OCI-M2 (cell line): ENCODE results near the gene NIPSNAP2.
A peak's percentile ranks its signal among the peaks of the same experiment; 100 is the strongest.
"Not testable (repeated sequence)": the region's sequence is repeated elsewhere in the genome, so short reads cannot be mapped to it uniquely, and the experiment has no call there.

Experiments
- DNase-seq: peaks from one replicate; lab custom pipeline; 2025; ENCODE audit not compliant: unreplicated experiment; lab: John Stamatoyannopoulos, UW

The NIPSNAP2 gene

DNA sequence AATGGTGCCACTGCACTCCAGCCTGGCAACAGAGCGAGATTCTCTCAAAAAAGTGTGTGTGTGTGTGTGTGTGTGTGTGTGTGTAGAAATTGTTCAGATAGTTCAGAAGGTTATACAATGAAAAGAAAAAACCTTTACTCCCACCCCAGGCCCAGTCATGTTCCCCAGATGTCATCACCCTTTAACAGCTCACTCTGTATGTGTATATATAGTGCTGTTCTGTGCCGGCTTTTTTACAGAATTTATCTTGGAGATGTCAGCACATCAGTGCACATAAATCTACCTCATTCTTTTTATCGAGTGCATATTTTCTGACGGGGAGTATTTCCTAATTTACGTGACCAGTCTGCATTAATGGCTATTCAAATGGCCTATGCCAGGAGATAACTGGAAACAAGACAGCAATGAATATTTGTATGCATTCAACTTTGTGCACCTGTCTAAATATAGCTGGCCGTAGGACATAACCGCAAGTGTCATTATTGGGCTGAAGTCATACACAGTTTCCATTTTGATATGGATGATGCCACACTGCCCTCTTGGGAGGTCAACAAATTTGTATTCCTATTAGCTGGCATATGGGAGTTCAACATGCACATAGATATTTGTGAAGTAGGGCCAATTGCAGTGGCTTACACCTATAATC, 11.7 kb downstream of the NIPSNAP2 start:
- no peak for DNase-seq

- DNase-seq, result no peak
These were observed 13.4 kb downstream of the NIPSNAP2 start for GRCh38 chr7:55977831-55978230.

GRCh38 chr7:55980266-55980665, 15.9 kb downstream of the NIPSNAP2 start:
- DNase-seq, result no peak

GRCh38 chr7:55983537-55983936, 19.2 kb downstream of the NIPSNAP2 start:
- no peak for DNase-seq

DNA sequence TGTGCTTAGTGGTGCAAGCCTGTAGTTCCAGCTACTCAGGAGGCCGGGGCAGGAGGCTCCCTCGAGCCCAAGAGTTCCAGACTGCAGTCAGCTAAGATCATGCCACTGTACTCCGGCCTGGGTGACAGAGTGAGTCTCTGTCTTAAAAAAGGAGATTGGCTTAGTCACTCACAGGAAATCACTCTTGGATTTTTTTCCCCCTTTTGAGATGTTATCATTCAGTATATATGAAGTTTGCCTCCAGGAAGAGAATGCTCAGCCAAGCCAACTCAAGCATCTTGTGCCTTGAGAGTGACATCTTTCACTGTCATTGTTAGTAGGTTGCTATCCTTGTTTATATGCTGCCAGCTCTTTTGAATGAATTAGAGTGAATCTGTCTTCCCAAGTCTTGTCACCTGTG, 28.0 kb downstream of the NIPSNAP2 start:
- DNase-seq, result no peak

- no peak for DNase-seq
These were observed 32.6 kb downstream of the NIPSNAP2 start for GRCh38 chr7:55996856-55997500.

DNA sequence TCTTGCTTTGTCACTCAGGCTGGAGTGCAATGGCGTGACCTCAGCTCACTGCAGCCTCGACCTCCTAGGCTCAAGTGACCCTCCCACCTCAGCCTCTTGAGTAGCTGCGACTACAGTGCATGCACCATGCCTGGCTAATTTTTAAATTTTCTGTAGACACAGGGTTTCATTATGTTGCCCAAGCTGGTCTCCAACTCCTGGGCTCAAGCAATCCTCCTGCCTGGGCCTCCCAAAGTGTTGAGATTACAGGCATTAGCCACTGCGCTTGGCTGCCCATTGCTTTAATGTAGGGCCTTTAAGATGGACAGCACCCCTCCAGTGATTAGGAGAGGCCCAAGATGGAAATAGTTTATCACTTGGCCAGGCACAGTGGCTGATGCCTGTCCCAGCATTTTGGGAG, 39.4 kb downstream of the NIPSNAP2 start:
- no peak for DNase-seq

DNA sequence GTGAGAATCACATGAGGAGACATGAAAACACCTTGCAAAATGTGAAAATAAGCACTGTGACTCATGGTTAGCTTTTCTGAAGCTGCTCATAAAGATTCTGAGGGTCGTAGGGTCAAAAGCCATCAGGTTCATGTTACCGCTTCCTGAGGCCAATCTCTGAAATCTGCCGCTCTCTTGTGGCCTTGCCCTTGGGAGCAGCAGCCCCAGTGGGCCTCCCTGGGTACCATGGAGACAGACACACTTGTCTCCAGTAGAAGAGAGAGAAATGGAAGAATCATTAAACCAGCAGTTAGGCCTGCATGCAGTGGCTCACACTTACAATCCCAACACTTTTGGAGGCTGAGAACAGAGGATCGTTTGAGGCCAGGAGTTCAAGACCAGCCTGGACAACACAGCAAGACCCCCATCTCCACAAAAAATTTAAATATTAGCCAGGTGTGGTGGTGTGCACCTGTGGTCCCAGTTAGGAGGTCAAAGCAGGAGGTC, 42.8 kb downstream of the NIPSNAP2 start:
- DNase-seq, result no peak

GRCh38 chr7:56007891-56008290, 43.5 kb downstream of the NIPSNAP2 start:
- no peak for DNase-seq

DNA sequence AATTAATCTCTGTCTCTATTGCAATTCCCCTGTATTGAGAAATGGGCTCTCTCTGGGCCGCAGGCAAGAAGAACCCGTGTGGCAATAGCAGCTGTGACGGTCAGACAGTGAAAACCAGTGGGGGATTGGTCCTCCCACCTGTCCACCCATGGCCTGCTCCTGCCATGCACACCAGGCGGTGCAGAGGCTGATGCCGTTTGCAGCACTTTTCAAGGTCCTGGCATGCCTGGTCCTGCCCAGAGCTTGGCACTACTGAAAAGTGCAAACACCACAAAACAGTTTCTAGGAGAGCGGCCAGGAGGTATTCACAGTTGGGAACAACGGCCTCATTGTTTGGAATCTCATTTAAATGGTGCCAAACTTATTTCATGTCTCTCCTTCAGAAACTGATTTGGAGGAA, 45.3 kb downstream of the NIPSNAP2 start:
- no peak for DNase-seq

DNA sequence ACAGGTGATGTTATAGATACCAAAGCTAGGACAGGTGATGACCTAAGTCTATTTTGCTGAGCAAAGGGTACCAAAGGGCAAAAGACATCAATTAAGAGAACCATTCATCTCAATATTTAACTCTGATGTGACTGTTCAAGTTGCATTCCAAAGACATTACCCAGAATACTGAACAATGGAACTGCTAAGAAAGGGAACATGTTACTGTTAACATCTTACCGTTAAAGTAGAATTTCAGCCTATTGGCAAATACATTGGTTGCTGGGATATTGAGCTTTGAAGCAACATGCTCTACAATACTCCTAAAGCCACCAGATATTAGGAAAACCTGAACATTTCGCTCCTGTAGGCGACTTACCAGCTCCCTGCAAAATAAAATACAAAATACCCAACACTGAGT, 52.6 kb downstream of the NIPSNAP2 start:
- DNase-seq, result not testable (repeated sequence)

- no peak for DNase-seq
These were observed 55.1 kb downstream of the NIPSNAP2 start for GRCh38 chr7:56019501-56019900.

- no peak for DNase-seq
These were observed 59.1 kb downstream of the NIPSNAP2 start for GRCh38 chr7:56023500-56023899.

- no peak for DNase-seq
These were observed 62.2 kb downstream of the NIPSNAP2 start for GRCh38 chr7:56026538-56026937.

DNA sequence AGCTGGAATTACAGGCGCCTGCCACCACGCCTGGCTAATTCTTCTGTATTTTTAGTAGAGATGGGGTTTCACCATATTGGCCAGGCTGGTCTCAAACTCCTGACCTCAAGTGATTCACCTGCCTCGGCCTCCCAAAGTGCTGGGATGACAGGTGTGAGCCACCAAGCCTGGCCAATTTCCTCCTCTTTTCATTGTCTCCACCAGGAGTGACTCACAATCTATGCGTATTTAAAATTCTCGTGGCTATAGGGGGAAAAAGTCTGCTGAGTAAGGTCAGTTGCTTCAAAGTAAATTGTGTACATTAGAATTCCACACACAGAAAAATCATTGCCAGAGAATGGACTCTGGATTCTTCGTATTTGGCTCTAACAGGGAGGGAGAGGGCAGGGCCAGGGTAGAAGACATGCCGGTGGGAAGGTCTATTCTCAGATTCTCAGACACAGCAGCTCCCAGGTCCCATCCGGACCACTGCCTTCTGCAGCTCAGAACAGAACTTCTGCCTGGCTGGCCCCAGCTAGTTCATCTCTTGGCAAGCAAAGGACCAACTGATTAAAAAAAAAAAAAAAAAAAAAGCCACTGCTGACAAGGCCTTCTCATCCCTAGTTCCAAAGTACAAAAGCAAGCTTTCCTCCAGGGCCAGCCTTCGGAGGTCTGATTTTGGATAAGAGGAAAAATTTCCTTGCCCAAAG, 64.7 kb downstream of the NIPSNAP2 start:
- DNase-seq, result no peak

DNA sequence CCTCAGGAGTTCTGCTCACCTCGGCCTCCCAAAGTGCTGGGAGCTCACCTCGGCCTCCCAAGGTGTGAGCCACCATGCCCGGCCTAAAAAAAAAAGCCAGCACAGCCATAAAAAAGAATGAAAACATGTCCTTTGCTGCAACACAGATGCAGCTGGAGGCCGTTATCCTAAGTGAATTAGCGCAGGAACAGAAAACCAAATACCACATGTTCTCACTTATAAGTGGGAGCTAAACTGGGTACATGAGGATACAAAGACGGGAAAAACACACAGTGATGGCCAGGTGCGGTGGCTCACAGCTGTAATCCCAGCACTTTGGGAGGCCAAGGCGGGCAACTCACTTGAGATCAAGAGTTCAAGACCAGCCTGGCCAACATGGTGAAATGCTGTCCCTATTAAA, 66.0 kb downstream of the NIPSNAP2 start:
- no peak for DNase-seq

- DNase-seq, result not testable (repeated sequence)
These were observed 67.2 kb downstream of the NIPSNAP2 start for GRCh38 chr7:56031556-56031955.

- DNase-seq, result not testable (repeated sequence)
These were observed 68.2 kb downstream of the NIPSNAP2 start for GRCh38 chr7:56032578-56032977.

DNA sequence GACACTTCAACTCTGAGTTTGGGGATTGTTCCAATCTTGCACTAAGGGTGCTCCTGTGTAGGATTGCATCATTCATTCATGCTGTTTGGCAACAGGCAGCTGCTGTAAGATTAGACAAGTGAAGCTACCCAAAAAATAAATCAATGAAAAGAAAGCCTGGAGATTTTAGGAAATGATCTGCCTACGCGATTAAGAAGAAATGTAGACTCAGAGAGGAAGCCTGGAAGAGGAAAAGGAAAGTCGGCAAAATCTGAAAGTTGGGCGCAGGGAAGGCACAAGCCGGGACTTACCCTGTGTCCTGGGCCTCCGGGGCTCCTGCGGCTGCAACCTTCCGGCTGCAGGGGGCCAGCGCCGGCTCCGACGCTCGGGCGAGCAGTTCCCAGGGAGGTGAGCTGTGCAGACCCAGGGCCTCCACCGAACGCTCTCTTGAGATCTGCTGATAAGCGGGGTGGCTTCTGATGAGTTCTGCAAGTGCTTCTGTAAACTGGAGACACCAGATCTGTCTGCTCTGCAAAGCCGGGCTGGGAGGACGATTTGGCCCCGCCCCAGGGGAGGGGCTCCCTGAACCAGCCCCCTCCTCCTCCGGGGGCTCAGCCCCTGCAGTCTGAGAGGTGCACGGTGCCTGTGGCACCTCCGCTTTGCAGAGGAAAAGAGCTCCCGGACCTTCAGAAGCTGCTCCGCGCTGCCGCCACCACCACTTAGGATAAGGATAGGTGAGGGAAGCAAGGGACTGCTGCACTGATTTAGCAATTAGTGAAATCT, 69.5 kb downstream of the NIPSNAP2 start:
- DNase-seq, result peak; percentile 1

DNA sequence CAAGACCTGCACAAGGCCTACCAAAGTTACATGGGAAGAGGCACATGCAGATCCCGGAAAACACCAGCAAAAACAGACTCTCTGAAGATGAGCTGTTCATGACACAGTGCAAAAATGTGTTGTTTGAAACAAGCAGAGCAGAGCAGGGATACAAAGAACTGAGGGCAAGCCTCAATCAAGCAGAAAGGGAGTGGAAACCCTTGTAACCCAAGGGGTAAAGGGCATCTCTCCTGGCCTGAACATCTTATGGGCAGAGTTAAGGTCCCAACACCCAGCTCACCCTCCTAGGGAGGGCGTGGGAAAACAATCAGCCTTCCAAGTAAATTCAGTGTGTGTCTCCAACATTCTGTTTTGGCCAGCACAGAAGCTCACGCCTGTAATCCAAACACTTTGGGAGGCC, 76.3 kb downstream of the NIPSNAP2 start:
- no peak for DNase-seq

GRCh38 chr7:56045758-56046157, 81.4 kb downstream of the NIPSNAP2 start:
- DNase-seq, result not testable (repeated sequence)
